CD14-positive monocyte (primary cell): ENCODE results near the gene PDPK1. TPM values are rescaled to one million over a fixed set of nuclear protein-coding genes. Genes with fewer than 3 reads are reported as not detected.

Source experiments
- DNase-seq, 3 donors: peaks; one replicate each; pipeline ENCODE4 v3.0.0-alpha.2; 2011 to 2022
- H2AFZ ChIP-seq: 2 replicates; pipeline ENCODE4 v1.6.0; 2012; ENCODE audit warnings: mild to moderate bottlenecking, low read depth, low read length, inconsistent platforms; ENCODE audit not compliant: insufficient read depth, poor library complexity, severe bottlenecking
- H3K27ac ChIP-seq, 2 donors: 1 replicate in 1 of 2; 2 replicates in 1 of 2; pipeline ENCODE4 v1.5.1; 2012 to 2013; ENCODE audit warnings: low read length in 2 of 2, control low read depth in 1 of 2, inconsistent platforms in 1 of 2, low read depth in 1 of 2, mild to moderate bottlenecking in 1 of 2
- H3K27me3 ChIP-seq, 2 donors: one replicate each; pipeline versions ENCODE4 v1.6.0 to v1.6.1; 2011 to 2013; ENCODE audit warnings: low read length in 2 of 2; ENCODE audit not compliant: control insufficient read depth in 2 of 2, insufficient read depth in 2 of 2
- H3K36me3 ChIP-seq, 2 donors: replicated peaks in 1 of 2; 1 replicate in 1 of 2; 2 replicates in 1 of 2; pipeline versions ENCODE4 v1.5.1 to v1.6.1; 2012 to 2013; ENCODE audit warnings: low read length in 2 of 2, control low read depth in 1 of 2, inconsistent platforms in 1 of 2, mild to moderate bottlenecking in 1 of 2; ENCODE audit not compliant: insufficient read depth in 2 of 2, control insufficient read depth in 1 of 2
- H3K4me1 ChIP-seq, 2 donors: 1 replicate in 1 of 2; 2 replicates in 1 of 2; pipeline versions ENCODE4 v1.5.1 to v1.6.1; 2012 to 2013; ENCODE audit warnings: low read length in 2 of 2, control low read depth in 1 of 2, inconsistent platforms in 1 of 2, mild to moderate bottlenecking in 1 of 2, moderate library complexity in 1 of 2; ENCODE audit not compliant: insufficient read depth in 2 of 2, control insufficient read depth in 1 of 2
- H3K4me2 ChIP-seq: replicated peaks from 2 replicates; pipeline ENCODE3; 2012; ENCODE audit warnings: low read length, moderate library complexity, mild to moderate bottlenecking; ENCODE audit not compliant: poor library complexity, severe bottlenecking; ENCODE audit errors: extremely low read depth
- H3K4me3 ChIP-seq, 3 experiments: fragments of 200-600 bp in 1 of 3; sonication (generic) in 1 of 3; replicated peaks in 1 of 3; 1 replicate in 2 of 3; 2 replicates in 1 of 3; pipeline ENCODE4 v1.5.1; 2011 to 2013; ENCODE audit warnings: low read length in 3 of 3, mild to moderate bottlenecking in 3 of 3, control low read depth in 2 of 3, low read depth in 2 of 3, inconsistent platforms in 1 of 3, moderate library complexity in 1 of 3
- H3K79me2 ChIP-seq: 2 replicates; pipeline ENCODE4 v1.6.0; 2012; ENCODE audit warnings: mild to moderate bottlenecking, control low read depth, inconsistent platforms, low read length, moderate library complexity; ENCODE audit not compliant: insufficient read depth
- H3K9ac ChIP-seq: 2 replicates; pipeline ENCODE4 v1.6.0; 2017; ENCODE audit warnings: low read length, mild to moderate bottlenecking; ENCODE audit not compliant: insufficient read depth, poor library complexity, severe bottlenecking
- H3K9me3 ChIP-seq, 2 donors: replicated peaks in 1 of 2; 1 replicate in 1 of 2; 2 replicates in 1 of 2; pipeline versions ENCODE4 v1.5.1 to v1.6.1; 2012 to 2013; ENCODE audit warnings: low read length in 2 of 2, control low read depth in 1 of 2; ENCODE audit not compliant: control insufficient read depth in 1 of 2, insufficient read depth in 1 of 2
- H4K20me1 ChIP-seq: 2 replicates; pipeline ENCODE4 v1.6.0; 2012; ENCODE audit warnings: mild to moderate bottlenecking, low read length, control low read depth, moderate library complexity; ENCODE audit not compliant: insufficient read depth
- H3K27ac Mint-ChIP-seq, 7 donors: one replicate each; pipeline ENCODE4 v1.8.0; 2020; ENCODE audit warnings: mild to moderate bottlenecking in 7 of 7, mixed read lengths in 7 of 7, moderate library complexity in 6 of 7, inconsistent platforms in 2 of 7
- H3K27me3 Mint-ChIP-seq, 3 donors: one replicate each; pipeline ENCODE4 v1.8.0; 2021 to 2022; ENCODE audit warnings: low read depth in 3 of 3, mild to moderate bottlenecking in 3 of 3, mixed read lengths in 3 of 3, moderate library complexity in 3 of 3, inconsistent platforms in 1 of 3
- H3K36me3 Mint-ChIP-seq, 2 donors: one replicate each; pipeline ENCODE4 v1.8.0; 2020; ENCODE audit warnings: mixed read lengths in 2 of 2, inconsistent platforms in 1 of 2, mild to moderate bottlenecking in 1 of 2
- H3K4me1 Mint-ChIP-seq: one replicate; pipeline ENCODE4 v1.8.0; 2020; ENCODE audit warnings: mild to moderate bottlenecking, mixed read lengths
- H3K4me3 Mint-ChIP-seq, 2 donors: one replicate each; pipeline ENCODE4 v1.8.0; 2020; ENCODE audit warnings: mild to moderate bottlenecking in 2 of 2, mixed read lengths in 2 of 2, moderate library complexity in 1 of 2
- H3K9me3 Mint-ChIP-seq, 7 donors: one replicate each; pipeline ENCODE4 v1.8.0; 2020 to 2022; ENCODE audit warnings: mixed read lengths in 7 of 7, mild to moderate bottlenecking in 6 of 7, moderate library complexity in 6 of 7, inconsistent platforms in 2 of 7
- CTCF ChIP-seq: fragments of 200-600 bp; IDR thresholded peaks from one replicate; pipeline ENCODE4 v1.8.0; 2022; ENCODE audit warnings: antibody characterized with exemption, mild to moderate bottlenecking
- WGBS: methylation state at CpG from one replicate; pipeline ENCODE4 v1.1.5; 2013; ENCODE audit warnings: missing lambda C conversion rate; ENCODE audit not compliant: insufficient coverage; 5-methylcytosine and 5-hydroxymethylcytosine counted together
- intact Hi-C, 2 donors: fragments of 100-400 bp; cut with micrococcal nuclease; formaldehyde crosslinking; loops; one replicate each; pipeline versions ENCODE4 v1.15.0 to v1.15.1; 2023
- polyA plus RNA-seq, 3 donors: library from polyadenylated mRNA; depleted of rRNA in 1 of 3; unstranded in 2 of 3; stranded (reverse) in 1 of 3; fragments of 300-500 nt in 2 of 3; fragments of >200 nt in 1 of 3; fragmentation: Illumina TruSeq in 2 of 3; gene quantifications; 1 replicate in 2 of 3; 2 replicates in 1 of 3; pipeline ENCODE4 v1.2.3, GENCODE V29; 2012 to 2021

PDPK1 gene
- polyA plus RNA-seq, 3 donors = 35.6 to 45.9 (median 38.6) TPM

DNA sequence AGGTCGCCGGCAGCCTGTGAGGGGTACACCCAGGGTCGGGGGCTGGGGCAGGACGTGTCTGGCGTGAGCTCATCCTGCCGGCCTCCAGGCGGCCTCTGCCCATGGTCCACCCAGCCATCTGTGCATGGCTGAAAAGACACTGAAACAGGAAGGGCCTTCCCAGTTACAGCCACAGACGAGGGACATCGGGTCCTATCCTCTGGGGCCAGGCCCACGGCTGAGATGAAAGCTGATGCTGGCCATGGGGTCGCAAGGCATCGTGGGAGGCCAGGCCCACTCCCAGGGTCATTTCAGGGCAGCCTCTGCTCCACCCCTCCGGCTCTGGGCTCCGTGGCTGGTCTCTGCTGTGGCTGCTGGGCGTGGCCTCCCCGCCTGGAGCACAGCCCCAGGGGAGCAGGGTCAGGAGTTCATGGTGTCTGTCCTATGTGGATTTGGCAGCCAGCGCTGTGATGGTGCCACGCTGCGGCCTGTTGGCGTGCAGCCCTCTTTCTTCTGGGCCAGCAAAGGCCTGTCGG is 40.6 kb upstream of the PDPK1 start:
- H3K27ac Mint-ChIP-seq = no peak overlapping the region
- H3K27ac ChIP-seq = no peak overlapping the region
- no peaks in the 10 kb centered on the region for H3K9me3 ChIP-seq
- no peak overlapping the region for H3K9ac ChIP-seq
- H3K4me1 ChIP-seq = peaks cover 17 to 20% of the 10 kb centered on the region in 2 donors
- intact Hi-C loops = no loop called here
- no peak for TF ChIP-seq CTCF
- H4K20me1 ChIP-seq = peaks cover 5% of the 10 kb centered on the region
- no peak overlapping the region for H3K4me3 Mint-ChIP-seq
- no peak overlapping the region for H2AFZ ChIP-seq
- H3K36me3 Mint-ChIP-seq = peaks cover 23 to 45% of the 10 kb centered on the region in 2 donors
- DNase-seq = no peak
- H3K27me3 ChIP-seq = no peaks in the 10 kb centered on the region
- peaks cover 10% of the 10 kb centered on the region for H3K79me2 ChIP-seq
- WGBS = 94% methylated on average over 17 of the region's 21 CpGs
- no peak overlapping the region for H3K4me2 ChIP-seq
- H3K4me3 ChIP-seq = no peak overlapping the region
- H3K4me1 Mint-ChIP-seq = peaks cover 13% of the 10 kb centered on the region
- H3K27me3 Mint-ChIP-seq = no peaks in the 10 kb centered on the region
- H3K9me3 Mint-ChIP-seq = peaks cover 0 to 5% (median 2%) of the 10 kb centered on the region in 7 donors
- H3K36me3 ChIP-seq = peaks cover 23 to 34% of the 10 kb centered on the region in 2 donors

GRCh38 chr16:2497695-2498484 is 39.9 kb upstream of the PDPK1 start:
- Histone ChIP-seq H4K20me1 (peaks cover 5% of the 10 kb centered on the region), H3K9me3 (no peaks in the 10 kb centered on the region), H3K36me3 (peaks cover 23 to 34% of the 10 kb centered on the region in 2 donors), H3K79me2 (peaks cover 10% of the 10 kb centered on the region), H3K4me1 (peaks cover 24 to 27% of the 10 kb centered on the region in 2 donors), H3K27me3 (no peaks in the 10 kb centered on the region), H3K4me3 (no peak overlapping the region), H3K9ac (no peak overlapping the region), H3K27ac (no peak overlapping the region), H3K4me2 (no peak overlapping the region), H2AFZ (no peak overlapping the region)
- 91% methylated on average over 26 of the region's 26 CpGs for WGBS
- H3K27ac Mint-ChIP-seq = no peak overlapping the region
- H3K4me1 Mint-ChIP-seq = peaks cover 19% of the 10 kb centered on the region
- TF ChIP-seq CTCF = no peak
- intact Hi-C loops = no loop called here
- H3K27me3 Mint-ChIP-seq = no peaks in the 10 kb centered on the region
- DNase-seq = no peak
- peaks cover 0 to 5% (median 2%) of the 10 kb centered on the region in 7 donors for H3K9me3 Mint-ChIP-seq
- peaks cover 23 to 40% of the 10 kb centered on the region in 2 donors for H3K36me3 Mint-ChIP-seq
- no peak overlapping the region for H3K4me3 Mint-ChIP-seq
